ENCODE results near the gene NUDT3. TPM values are rescaled to one million over a fixed set of nuclear protein-coding genes. Genes with fewer than 3 reads are reported as not detected.

Gene NUDT3
- total and polyA plus RNA-seq, 9 of the 15 experiments (the other 6 are each of a cell fraction or from before 2014, with no cell fraction given) = 5.4 to 81.2 (median 56.4) TPM

GRCh38 chr6:34248727-34249468 lies 143.6 kb downstream of the NUDT3 start, which contains the start of gene SMIM29 (continued):
- TF ChIP-seq HES1 (IDR thresholded peaks at IDR 0.05; ENCODE audit: low read depth) (no peak), TFAP4 (CRISPR knock-in tag; IDR thresholded peaks at IDR 0.05; ENCODE audit: borderline replicate concordance) (peak; percentile 74; the same call in 1 of the 2 replicates), ZNF592 (IDR thresholded peaks at IDR 0.05) (peak; percentile 84), NFATC3 (IDR thresholded peaks at IDR 0.05) (no peak), ZC3H11A (IDR thresholded peaks at IDR 0.05; ENCODE audit: low read depth, low read length) (0 out of 2 replicates have a peak, but pooled peaks have one; percentile 64), GATAD2A (IDR thresholded peaks at IDR 0.05) (0 out of 2 replicates have a peak, but pooled peaks have one; percentile 66), ZBTB49 (CRISPR knock-in tag; IDR thresholded peaks at IDR 0.05; ENCODE audit: borderline replicate concordance) (peak; percentile 31; the same call in 1 of the 2 replicates), ETV6 (IDR thresholded peaks at IDR 0.05; ENCODE audit: borderline replicate concordance in 1 of 2, low read depth in 2 of 2, low read length in 1 of 2) (no peak), ETV6 (CRISPR knock-in tag; IDR thresholded peaks at IDR 0.05; ENCODE audit: borderline replicate concordance) (no peak), GABPB1 (CRISPR knock-in tag; IDR thresholded peaks at IDR 0.05) (peak; percentile 62), AFF1 (IDR thresholded peaks at IDR 0.05; ENCODE audit: low read depth in 1 of 2, partially characterized antibody in 2 of 2) (peak in 1 of 2 experiments; percentile 53), SRF (CRISPR knock-in tag; IDR thresholded peaks at IDR 0.05) (peak in 1 of 2 experiments; percentile 69; a peak in 1 of 4 replicates), BACH1 (tag; IDR thresholded peaks at IDR 0.05) (no peak)
